ENCODE data around the gene SLC25A1.

GRCh38 chr22:19136915-19137314, 41.6 kb downstream of the SLC25A1 start:
- TF ChIP-seq CTCF (IDR thresholded peaks at IDR 0.05; ENCODE audit: low read depth, low read length) = no peak
- TF ChIP-seq EZH2phosphoT487 (IDR thresholded peaks at IDR 0.05; ENCODE audit: low read depth) = no peak
